PC-3 (cell line): ENCODE results near the gene HOXB6. TPM values are rescaled to one million over a fixed set of nuclear protein-coding genes. Genes with fewer than 3 reads are reported as not detected.
A peak's percentile ranks its signal among the peaks of the same experiment; 100 is the strongest.

Experiments used
- ATAC-seq: fragments of 200-7000 bp; cut with Tn5 transposase; 2 replicates; pipeline ENCODE4 v1.9.1; 2020; ENCODE audit warnings: mild to moderate bottlenecking, moderate library complexity
- BruUV-seq: library from RNA; stranded (reverse); fragments of 400-500 nt; replicated peaks from 2 replicates; lab custom pipeline; 2021; lab: Mats Ljungman, UMichigan
- CTCF ChIA-PET: fragments of 300-600 bp; sonication (Branson Sonifier 250); formaldehyde crosslinking; loops from one replicate; lab custom pipeline; 2022; ENCODE audit warnings: antibody characterized with exemption; lab: Charles Lee
- POLR2A ChIA-PET: fragments of 300-600 bp; sonication (Branson Sonifier 250); formaldehyde crosslinking; loops from one replicate; lab custom pipeline; 2022; ENCODE audit warnings: antibody characterized with exemption; ENCODE audit not compliant: unreplicated experiment; lab: Charles Lee
- DNase-seq: peaks from one replicate; pipeline ENCODE4 v3.0.0-alpha.2; 2015
- H2AFZ ChIP-seq: fragments of 300-600 bp; sonication (generic); 2 replicates; pipeline ENCODE4 v1.6.0; 2016; ENCODE audit warnings: antibody characterized with exemption, low read length
- H3F3A ChIP-seq: fragments of 300-600 bp; sonication (generic); one replicate; pipeline ENCODE4 v1.6.0; 2017; ENCODE audit warnings: antibody characterized with exemption, low read length, control low read depth, mild to moderate bottlenecking; ENCODE audit not compliant: unreplicated experiment
- H3K27ac ChIP-seq: fragments of 300-600 bp; sonication (generic); 2 replicates; pipeline ENCODE4 v1.5.1; 2016; ENCODE audit warnings: mild to moderate bottlenecking, low read length
- H3K27me3 ChIP-seq: fragments of 300-600 bp; sonication (generic); 2 replicates; pipeline ENCODE4 v1.6.1; 2016; ENCODE audit warnings: low read length, mixed read lengths
- H3K36me3 ChIP-seq: fragments of 300-600 bp; sonication (generic); 2 replicates; pipeline ENCODE4 v1.6.1; 2016; ENCODE audit warnings: low read depth, mixed run types, low read length, mixed read lengths
- H3K4me1 ChIP-seq: fragments of 300-600 bp; sonication (generic); 2 replicates; pipeline ENCODE4 v1.5.1; 2016; ENCODE audit warnings: low read length; ENCODE audit not compliant: insufficient read depth
- H3K4me2 ChIP-seq: fragments of 300-600 bp; sonication (generic); 2 replicates; pipeline ENCODE4 v1.6.0; 2016; ENCODE audit warnings: low read length
- H3K4me3 ChIP-seq: fragments of 300-600 bp; sonication (generic); 2 replicates; pipeline ENCODE4 v1.5.1; 2016; ENCODE audit warnings: mild to moderate bottlenecking, low read length, mixed read lengths
- H3K79me2 ChIP-seq: fragments of 300-600 bp; sonication (generic); 2 replicates; pipeline ENCODE4 v1.6.1; 2017; ENCODE audit warnings: low read length, mixed read lengths
- H3K9ac ChIP-seq: fragments of 300-600 bp; sonication (generic); 2 replicates; pipeline ENCODE4 v1.6.0; 2016; ENCODE audit warnings: mild to moderate bottlenecking, low read length
- H3K9me2 ChIP-seq: fragments of 300-600 bp; sonication (generic); replicated peaks from 2 replicates; pipeline ENCODE4 v1.6.1; 2016; ENCODE audit warnings: mixed run types, low read length, mixed read lengths
- H3K9me3 ChIP-seq: fragments of 300-600 bp; sonication (generic); 2 replicates; pipeline ENCODE4 v1.6.1; 2016; ENCODE audit warnings: low read length, mixed read lengths
- H4K20me1 ChIP-seq: fragments of 300-600 bp; sonication (generic); 2 replicates; pipeline ENCODE4 v1.6.1; 2016; ENCODE audit warnings: low read length, mixed read lengths
- EZH2 ChIP-seq: fragments of 300-600 bp; sonication (generic); IDR thresholded peaks from one replicate; pipeline ENCODE4 v1.6.1; 2017; ENCODE audit warnings: antibody characterized with exemption, mild to moderate bottlenecking, low read length; ENCODE audit not compliant: unreplicated experiment
- EZH2phosphoT487 ChIP-seq: fragments of 300-600 bp; sonication (generic); IDR thresholded peaks from 2 replicates; pipeline ENCODE4 v1.6.1; 2018; ENCODE audit warnings: mild to moderate bottlenecking, antibody characterized with exemption, low read length, borderline replicate concordance
- intact Hi-C: fragments of 100-400 bp; cut with micrococcal nuclease; formaldehyde crosslinking; loops from 2 replicates; pipeline ENCODE4 v1.9.0; 2023
- total RNA-seq: library from RNA; depleted of rRNA; stranded (reverse); fragments of >200 nt; gene quantifications from 2 replicates; pipeline ENCODE4 v1.2.3, GENCODE V29; 2014
- TF ChIP-seq, protein P1 (sequence below): fragments of 300-600 bp; sonication (generic); conservative IDR thresholded peaks from 2 replicates; pipeline ENCODE4 v1.5.1; 2017; ENCODE audit warnings: antibody characterized with exemption, low read depth, mild to moderate bottlenecking, low read length

HOXB6 gene
- total RNA-seq, 1 experiment from 2014 or later, result 9.5 TPM

DNA sequence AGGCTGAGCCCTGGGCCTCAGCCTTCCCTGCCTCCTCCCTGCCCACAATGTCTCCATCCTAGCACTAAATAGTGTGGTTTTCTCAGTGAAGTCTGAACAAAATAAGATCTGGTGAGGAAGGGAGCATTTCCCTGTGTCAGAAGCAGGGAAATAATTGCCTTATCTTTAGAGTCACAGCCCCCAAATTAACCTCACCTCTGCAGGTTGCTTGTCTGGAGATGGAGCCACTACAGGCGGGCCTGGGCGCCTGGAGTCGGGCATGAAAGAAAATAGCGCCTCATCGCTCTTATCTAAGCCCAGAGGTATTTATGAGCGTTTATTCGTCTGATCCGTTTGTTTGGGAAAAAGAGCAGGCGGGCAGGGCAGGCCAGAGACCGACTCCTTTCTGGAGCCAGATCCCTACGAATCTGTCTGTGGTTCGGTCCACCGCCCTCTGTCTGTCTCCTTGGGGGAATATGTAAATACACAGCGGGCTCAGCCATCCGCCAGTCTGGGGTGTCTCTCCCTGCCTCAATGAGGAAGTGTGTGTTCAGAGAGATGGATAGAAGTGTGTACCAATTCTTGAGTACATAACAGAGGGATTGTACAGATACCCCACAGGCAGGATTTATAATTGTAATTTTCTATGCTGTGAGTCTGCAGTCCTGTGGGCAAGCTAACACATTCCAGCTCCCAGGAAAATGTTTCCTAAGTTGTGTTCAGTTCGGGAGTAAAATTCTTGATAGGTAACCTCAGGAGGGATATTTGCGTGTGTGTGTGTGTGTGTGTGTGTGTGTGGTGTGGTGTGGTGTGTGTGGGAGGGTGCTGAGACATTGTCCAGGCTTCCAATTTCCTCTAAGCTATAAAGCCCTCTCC lies 4.3 kb downstream of the HOXB6 start:
- Histone ChIP-seq H4K20me1 (peaks cover 30% of the 10 kb centered on the region), H3K4me1 (peaks cover 35% of the 10 kb centered on the region), H3K4me3 (no peak overlapping the region), H3K36me3 (no peaks in the 10 kb centered on the region), H3F3A (no peaks in the 10 kb centered on the region), H3K9me2 (no peaks in the 10 kb centered on the region), H3K4me2 (peak overlapping the region; percentile 95), H3K27me3 (no peaks in the 10 kb centered on the region), H3K79me2 (peaks cover 82% of the 10 kb centered on the region), H3K9ac (no peak overlapping the region), H3K27ac (no peak overlapping the region), H2AFZ (no peak overlapping the region), H3K9me3 (no peaks in the 10 kb centered on the region)
- intact Hi-C loops, result no loop called here
- ATAC-seq (no peak), DNase-seq (no peak)
- BruUV-seq, result no TSS peak
- CTCF ChIA-PET, result interaction anchor here (0.6 kb wide), 1 partner anchor 451 kb away, joined by 8 read pairs; no protein-coding TSS in a partner anchor
- TF ChIP-seq EZH2phosphoT487 (no peak), EZH2 (no peak)
- TF ChIP-seq, protein P1, sequence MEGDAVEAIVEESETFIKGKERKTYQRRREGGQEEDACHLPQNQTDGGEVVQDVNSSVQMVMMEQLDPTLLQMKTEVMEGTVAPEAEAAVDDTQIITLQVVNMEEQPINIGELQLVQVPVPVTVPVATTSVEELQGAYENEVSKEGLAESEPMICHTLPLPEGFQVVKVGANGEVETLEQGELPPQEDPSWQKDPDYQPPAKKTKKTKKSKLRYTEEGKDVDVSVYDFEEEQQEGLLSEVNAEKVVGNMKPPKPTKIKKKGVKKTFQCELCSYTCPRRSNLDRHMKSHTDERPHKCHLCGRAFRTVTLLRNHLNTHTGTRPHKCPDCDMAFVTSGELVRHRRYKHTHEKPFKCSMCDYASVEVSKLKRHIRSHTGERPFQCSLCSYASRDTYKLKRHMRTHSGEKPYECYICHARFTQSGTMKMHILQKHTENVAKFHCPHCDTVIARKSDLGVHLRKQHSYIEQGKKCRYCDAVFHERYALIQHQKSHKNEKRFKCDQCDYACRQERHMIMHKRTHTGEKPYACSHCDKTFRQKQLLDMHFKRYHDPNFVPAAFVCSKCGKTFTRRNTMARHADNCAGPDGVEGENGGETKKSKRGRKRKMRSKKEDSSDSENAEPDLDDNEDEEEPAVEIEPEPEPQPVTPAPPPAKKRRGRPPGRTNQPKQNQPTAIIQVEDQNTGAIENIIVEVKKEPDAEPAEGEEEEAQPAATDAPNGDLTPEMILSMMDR, result no peak
- POLR2A ChIA-PET, result interaction anchor here (0.6 kb wide), 1 partner anchor 97 kb away, joined by 5 read pairs; no protein-coding TSS in a partner anchor

DNA sequence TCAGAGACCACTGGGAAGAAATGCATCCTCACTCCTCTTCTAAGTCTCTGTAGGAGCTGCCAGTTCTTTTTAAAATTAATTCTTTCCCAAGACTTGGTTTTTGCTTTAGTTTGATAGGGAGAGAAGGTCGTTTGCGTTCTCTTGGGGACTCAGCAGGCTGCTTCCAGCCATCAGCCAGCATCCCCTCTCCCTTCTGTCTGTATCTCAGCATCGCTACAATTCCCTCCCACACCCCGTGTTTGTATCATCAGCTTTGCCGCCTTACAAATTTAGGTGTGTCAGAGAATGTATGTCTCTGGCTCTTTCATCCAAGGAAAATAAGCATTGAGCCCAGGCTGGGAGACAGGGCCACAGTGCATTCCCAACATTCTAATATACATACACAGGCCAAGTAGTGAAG lies 5.4 kb downstream of the HOXB6 start:
- POLR2A ChIA-PET, result no interaction called here
- H3K79me2 ChIP-seq, result peaks cover 78% of the 10 kb centered on the region

More for the DNA sequence above, 5.4 kb downstream of the HOXB6 start:
- H3K4me1 ChIP-seq, result peaks cover 29% of the 10 kb centered on the region
- no peak for DNase-seq
- H4K20me1 ChIP-seq, result peaks cover 30% of the 10 kb centered on the region
- H3K9me3 ChIP-seq, result no peaks in the 10 kb centered on the region
- TF ChIP-seq EZH2 (no peak), EZH2phosphoT487 (no peak)
- TF ChIP-seq, protein P1, result no peak
- no peaks in the 10 kb centered on the region for H3F3A ChIP-seq
- no peak overlapping the region for H3K27ac ChIP-seq
- no peaks in the 10 kb centered on the region for H3K27me3 ChIP-seq
- H3K9ac ChIP-seq, result no peak overlapping the region
- no peaks in the 10 kb centered on the region for H3K36me3 ChIP-seq
- no peaks in the 10 kb centered on the region for H3K9me2 ChIP-seq
- no peak overlapping the region for H2AFZ ChIP-seq
- intact Hi-C loops, result no loop called here
- 0 out of 2 replicates have a peak overlapping the region, but pooled peaks have one; percentile 92 for H3K4me2 ChIP-seq
- no TSS peak for BruUV-seq
- ATAC-seq, result no peak
- no peak overlapping the region for H3K4me3 ChIP-seq
- CTCF ChIA-PET, result no interaction called here
